Kidney (tissue), 14 donors: ENCODE measurements around the gene SLC9A6. TPM values are rescaled to one million over a fixed set of nuclear protein-coding genes. Genes with fewer than 3 reads are reported as not detected.
"Not testable (repeated sequence)": the region's sequence is repeated elsewhere in the genome, so short reads cannot be mapped to it uniquely, and the experiment has no call there.

Source experiments
- DNase-seq, 5 donors: peaks; one replicate each; pipeline ENCODE4 v3.0.0-alpha.2; 2013 to 2020
- FAIRE-seq: peaks from 2 replicates; lab custom pipeline; 2012; peaks lifted over from hg19 to GRCh38; lab: Jason Lieb, UNC
- H3K27ac ChIP-seq, 2 donors: one replicate each; pipeline ENCODE4 v1.7.0; 2013; ENCODE audit warnings: low read depth in 2 of 2, low read length in 2 of 2, inconsistent platforms in 1 of 2
- H3K27me3 ChIP-seq: one replicate; pipeline ENCODE4 v1.7.1; 2013; ENCODE audit warnings: low read length, inconsistent platforms; ENCODE audit not compliant: control insufficient read depth, insufficient read depth
- H3K36me3 ChIP-seq, 3 donors: one replicate each; pipeline versions ENCODE4 v1.7.0 to v1.7.1; 2013; ENCODE audit warnings: low read length in 3 of 3, control low read depth in 1 of 3, inconsistent platforms in 1 of 3; ENCODE audit not compliant: insufficient read depth in 3 of 3, control insufficient read depth in 2 of 3
- H3K4me1 ChIP-seq, 3 donors: one replicate each; pipeline versions ENCODE4 v1.7.0 to v1.7.1; 2013; ENCODE audit warnings: low read length in 3 of 3, inconsistent platforms in 1 of 3, low read depth in 1 of 3; ENCODE audit not compliant: control insufficient read depth in 2 of 3, insufficient read depth in 2 of 3
- H3K4me3 ChIP-seq, 3 donors: one replicate each; pipeline versions ENCODE4 v1.7.0 to v1.8.1; 2013; ENCODE audit warnings: low read length in 3 of 3, control low read depth in 1 of 3, inconsistent platforms in 1 of 3
- H3K9ac ChIP-seq, 3 donors: one replicate each; pipeline versions ENCODE4 v1.7.0 to v1.7.1; 2013; ENCODE audit warnings: low read length in 3 of 3, control low read depth in 1 of 3, inconsistent platforms in 1 of 3
- H3K9me3 ChIP-seq, 3 donors: one replicate each; pipeline versions ENCODE4 v1.7.0 to v1.7.1; 2013; ENCODE audit warnings: low read length in 3 of 3, control low read depth in 1 of 3, inconsistent platforms in 1 of 3; ENCODE audit not compliant: control insufficient read depth in 2 of 3, insufficient read depth in 1 of 3
- CTCF ChIP-seq: IDR thresholded peaks from 3 replicates; pipeline ENCODE4 v1.5.1; 2012; ENCODE audit warnings: mild to moderate bottlenecking, moderate library complexity, borderline replicate concordance; ENCODE audit not compliant: insufficient read depth; ENCODE audit errors: extremely low read depth
- intact Hi-C: fragments of 100-400 bp; cut with DNase I; formaldehyde crosslinking; loops from one replicate; pipeline ENCODE4 v1.11.1; 2022
- polyA plus RNA-seq: library from polyadenylated mRNA; stranded (reverse); fragments of 350-450 nt; fragmentation: Illumina TruSeq; extraction: RNeasy Lipid Tissue Mini Kit (QIAGEN cat#74804); gene quantifications from one replicate; pipeline ENCODE4 v1.2.3, GENCODE V29; 2014; ENCODE audit warnings: low read depth, low replicate concordance; ENCODE audit not compliant: insufficient read depth
- total RNA-seq: library from RNA; stranded (reverse); fragmentation: NEBNext Ultra II Directional; extraction: Animal tissue kit (Norgen Biotek cat#: 25700); gene quantifications from one replicate; pipeline ENCODE4 v1.2.1, GENCODE V29; 2021
- donor health status: control.
- donor health status: control.
- donor health status: control.
- donor health status: control.
- donor health status: control.
- donor health status: DM: yes; HTN: yes; CAD: no.
- donor health status: Normal renal cell carcinoma (clear cell type).

Gene SLC9A6
- total and polyA plus RNA-seq, 2 donors from 2014 or later = 7.2 to 14.1 TPM

DNA sequence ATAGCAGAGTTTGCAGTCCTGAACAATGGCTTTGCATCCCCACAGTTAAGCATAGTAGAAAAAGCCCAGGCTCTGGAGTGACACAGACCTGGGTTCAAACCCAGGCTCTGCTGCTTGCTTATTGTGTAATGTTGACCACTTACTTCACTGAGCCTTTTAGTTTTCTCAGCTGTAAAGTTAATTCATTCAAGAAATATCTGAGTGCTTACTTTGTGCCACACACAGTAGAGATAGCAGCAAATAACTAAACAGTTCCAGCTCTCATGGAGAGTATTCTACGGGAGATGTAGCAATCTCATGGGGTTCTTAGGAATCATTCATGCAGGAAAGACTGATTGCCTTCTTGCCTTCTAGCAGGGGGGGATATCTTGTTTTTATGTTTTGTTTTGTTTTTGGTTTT, 63.2 kb downstream of the SLC9A6 start:
- intact Hi-C loops = no loop called here
- peaks cover 8% of the 10 kb centered on the region for H3K27me3 ChIP-seq
- no peaks in the 10 kb centered on the region for H3K4me1 ChIP-seq
- H3K27ac ChIP-seq = no peak overlapping the region
- no peaks in the 10 kb centered on the region for H3K9me3 ChIP-seq
- FAIRE-seq (no peak), DNase-seq (no peak)
- no peak for TF ChIP-seq CTCF
- H3K4me3 ChIP-seq = no peak overlapping the region
- peaks cover 0 to 3% (median 2%) of the 10 kb centered on the region in 3 donors for H3K36me3 ChIP-seq
- H3K9ac ChIP-seq = no peak overlapping the region

DNA sequence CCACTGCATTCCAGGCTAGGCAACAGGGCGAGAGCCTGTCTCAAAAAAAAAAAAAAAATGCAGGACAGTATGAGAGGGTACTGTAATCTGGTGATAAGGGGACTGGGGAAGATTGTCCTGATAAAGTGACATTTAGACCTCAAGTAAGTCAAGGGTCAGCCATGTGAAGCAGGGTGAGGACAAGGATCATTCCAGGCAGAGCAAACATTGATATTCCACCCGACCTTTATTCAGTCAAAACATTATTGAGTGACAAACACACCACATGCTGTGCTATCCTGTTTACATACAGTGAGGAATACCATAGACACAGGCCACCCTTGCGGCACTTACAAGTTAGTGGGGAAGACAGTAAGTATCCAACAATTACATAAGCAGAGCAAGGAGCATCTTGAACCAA, 64.4 kb downstream of the SLC9A6 start:
- H3K4me1 ChIP-seq = no peaks in the 10 kb centered on the region
- H3K27me3 ChIP-seq = peaks cover 6% of the 10 kb centered on the region
- H3K9me3 ChIP-seq = no peaks in the 10 kb centered on the region
- no peaks in the 10 kb centered on the region for H3K36me3 ChIP-seq
- FAIRE-seq (no peak), DNase-seq (no peak)
- no peak overlapping the region for H3K4me3 ChIP-seq
- intact Hi-C loops = no loop called here
- no peak overlapping the region for H3K9ac ChIP-seq
- no peak for TF ChIP-seq CTCF
- H3K27ac ChIP-seq = no peak overlapping the region

DNA sequence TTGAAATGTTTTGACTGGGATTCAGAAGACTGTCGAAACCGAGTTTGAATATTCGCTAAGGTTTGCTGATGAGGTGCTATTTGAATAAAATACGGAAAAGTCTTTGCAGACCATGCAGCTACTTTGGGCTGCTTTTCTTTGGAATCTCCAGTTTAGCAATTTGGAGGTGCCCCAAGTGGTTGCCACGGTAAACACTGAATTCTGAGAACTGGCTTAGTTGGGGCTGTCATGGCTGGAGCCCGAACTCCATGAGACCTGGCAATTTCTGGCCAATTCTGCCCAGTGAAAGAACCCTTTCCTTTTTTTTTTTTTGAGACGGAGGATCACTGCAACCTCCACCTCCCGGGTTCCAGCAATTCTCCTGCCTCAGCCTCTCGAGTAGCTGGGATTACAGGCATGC, 65.6 kb downstream of the SLC9A6 start:
- H3K27me3 ChIP-seq, DNase-seq, H3K4me1 ChIP-seq, H3K4me3 ChIP-seq, intact Hi-C loops, H3K9me3 ChIP-seq, H3K27ac ChIP-seq, H3K36me3 ChIP-seq, FAIRE-seq, H3K9ac ChIP-seq: not testable (repeated sequence)

DNA sequence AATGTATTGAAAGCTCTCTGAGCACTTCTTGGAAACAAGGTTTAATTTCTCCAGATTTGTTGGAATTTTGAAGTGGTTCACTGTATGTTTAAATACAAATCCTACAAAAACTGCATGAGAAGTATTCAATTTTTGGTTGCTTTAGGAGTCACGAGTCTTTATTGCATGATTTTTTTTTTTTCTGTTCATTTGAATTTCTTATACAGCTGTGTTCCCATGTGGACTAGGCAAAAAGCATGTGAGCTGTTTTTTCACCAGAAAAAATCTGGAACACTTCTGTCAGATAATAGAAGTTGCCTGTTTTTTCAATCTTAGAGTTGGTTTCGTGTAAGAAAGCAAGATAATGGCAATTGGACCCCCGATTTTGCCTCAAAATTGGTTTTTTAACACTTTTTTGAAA, 66.4 kb downstream of the SLC9A6 start:
- intact Hi-C loops = no loop called here
- Histone ChIP-seq H3K4me1 (no peaks in the 10 kb centered on the region), H3K9ac (no peak overlapping the region), H3K36me3 (no peaks in the 10 kb centered on the region), H3K4me3 (no peak overlapping the region), H3K27ac (no peak overlapping the region), H3K27me3 (peaks cover 3% of the 10 kb centered on the region), H3K9me3 (no peaks in the 10 kb centered on the region)
- FAIRE-seq (no peak), DNase-seq (no peak)
- TF ChIP-seq CTCF = no peak
